SW480 (cell line): ENCODE measurements around the gene PLXNC1.

Experiments
- DNase-seq: peaks from one replicate; pipeline ENCODE4 v3.0.0-alpha.2; 2016; ENCODE audit warnings: low spot score

The PLXNC1 gene

GRCh38 chr12:94180558-94181296 is 32.4 kb downstream of the PLXNC1 start:
- no peak for DNase-seq

GRCh38 chr12:94182986-94183707 is 34.8 kb downstream of the PLXNC1 start:
- no peak for DNase-seq

- DNase-seq, result no peak
These were observed 35.5 kb downstream of the PLXNC1 start for GRCh38 chr12:94183708-94184379.

GRCh38 chr12:94184995-94185719 is 36.8 kb downstream of the PLXNC1 start:
- DNase-seq, result no peak

GRCh38 chr12:94185801-94186200 is 37.4 kb downstream of the PLXNC1 start:
- DNase-seq, result no peak

GRCh38 chr12:94186278-94187241 is 38.2 kb downstream of the PLXNC1 start:
- DNase-seq, result no peak

- no peak for DNase-seq
These were observed 39.0 kb downstream of the PLXNC1 start for GRCh38 chr12:94187361-94187760.

GRCh38 chr12:94190623-94191022 is 42.2 kb downstream of the PLXNC1 start:
- no peak for DNase-seq

- DNase-seq, result no peak
These were observed 42.6 kb downstream of the PLXNC1 start for GRCh38 chr12:94191023-94191422.

GRCh38 chr12:94191811-94192210 is 43.4 kb downstream of the PLXNC1 start:
- DNase-seq, result no peak

- DNase-seq, result no peak
These were observed 44.1 kb downstream of the PLXNC1 start for GRCh38 chr12:94192506-94192905.

GRCh38 chr12:94193168-94193567 is 44.8 kb downstream of the PLXNC1 start:
- DNase-seq, result no peak

- no peak for DNase-seq
These were observed 47.1 kb downstream of the PLXNC1 start for GRCh38 chr12:94195483-94195882.

- DNase-seq, result no peak
These were observed 50.1 kb downstream of the PLXNC1 start for GRCh38 chr12:94198469-94198868.

GRCh38 chr12:94198872-94199271 is 50.5 kb downstream of the PLXNC1 start:
- DNase-seq, result no peak

GRCh38 chr12:94200069-94200468 is 51.7 kb downstream of the PLXNC1 start:
- no peak for DNase-seq

- no peak for DNase-seq
These were observed 52.3 kb downstream of the PLXNC1 start for GRCh38 chr12:94200695-94201094.

- no peak for DNase-seq
These were observed 54.1 kb downstream of the PLXNC1 start for GRCh38 chr12:94202245-94203180.

GRCh38 chr12:94203181-94203546 is 54.8 kb downstream of the PLXNC1 start:
- no peak for DNase-seq

- DNase-seq, result no peak
These were observed 55.4 kb downstream of the PLXNC1 start for GRCh38 chr12:94203796-94204195.
